ENCODE measurements around the gene PITPNC1.
A peak's percentile ranks its signal among the peaks of the same experiment; 100 is the strongest.

Gene PITPNC1

DNA sequence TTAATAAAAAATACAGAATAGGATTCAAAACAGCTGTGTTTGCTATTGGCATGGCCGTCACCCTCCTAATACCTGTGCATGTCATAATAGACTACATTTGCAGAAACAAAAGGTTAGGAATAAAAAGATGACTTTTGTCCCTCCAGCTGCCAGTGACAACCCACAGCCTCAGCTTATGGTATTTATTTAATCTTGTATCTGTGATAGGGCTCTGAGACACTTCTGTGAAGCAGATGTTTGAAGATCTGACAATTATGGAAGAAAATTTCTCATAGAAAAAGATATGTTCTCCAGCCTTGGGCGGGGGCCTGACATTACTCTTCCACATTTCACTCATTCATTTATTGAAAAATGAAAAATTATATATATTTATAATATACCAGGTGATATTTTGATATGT is 62.2 kb downstream of the PITPNC1 start:
- DNase-seq (ENCODE audit: low read depth, low spot score): no peak
- no peak overlapping the region for H3K4me3 ChIP-seq (ENCODE audit: low read depth, low read length)
- POLR2A ChIA-PET: no interaction called here
- CTCF ChIA-PET: interaction anchor here (1.0 to 3.3 kb wide), 2 partner anchors 36 to 53 kb away, joined by 3 to 13 read pairs; no protein-coding TSS in a partner anchor
- TF ChIP-seq CTCF (IDR thresholded peaks at IDR 0.05; ENCODE audit: insufficient read depth, low read length, missing control alignments): no peak

DNA sequence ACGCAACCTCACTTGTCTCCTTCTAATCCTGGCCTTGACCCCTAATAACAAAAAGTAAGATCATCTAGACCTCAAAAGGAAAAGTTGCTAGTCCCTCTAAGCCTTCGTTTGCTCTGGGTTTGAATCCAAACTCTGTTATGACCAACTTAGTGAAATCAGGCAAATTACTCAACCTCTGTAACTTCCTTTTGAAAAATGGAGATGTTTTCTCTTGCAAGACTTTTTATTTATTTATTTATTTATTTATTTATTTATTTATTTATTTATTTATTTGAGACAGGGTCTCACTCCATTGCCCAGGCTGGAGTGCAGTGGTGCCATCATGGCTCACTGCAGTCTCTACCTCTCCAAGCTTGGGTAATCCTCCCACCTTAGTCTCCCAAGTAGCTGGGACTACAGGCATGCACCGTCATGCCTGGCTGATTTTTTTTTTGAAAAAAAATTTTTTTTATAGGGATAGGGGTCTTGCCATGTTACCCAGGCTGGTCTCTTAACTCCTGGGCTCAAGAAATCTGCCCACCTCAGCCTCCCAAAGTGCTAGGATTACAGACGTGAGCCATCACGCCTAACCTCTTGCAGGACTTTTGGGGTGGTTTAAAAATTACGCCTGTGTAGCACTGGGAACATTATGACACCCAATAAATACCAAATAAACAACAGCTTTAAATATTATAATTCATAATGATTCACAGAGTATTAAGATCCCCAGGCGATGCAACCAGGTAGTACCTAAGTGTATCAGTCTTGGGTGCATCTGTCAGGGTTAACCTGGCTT is 63.4 kb downstream of the PITPNC1 start:
- no peak for DNase-seq (ENCODE audit: low read depth, low spot score)
- ChIA-PET POLR2A (interaction anchor here (1.3 kb wide), 1 partner anchor 51 kb away, joined by 3 read pairs; no protein-coding TSS in a partner anchor), CTCF (interaction anchor here (0.8 to 2.4 kb wide), 4 partner anchors 8 to 190 kb away, joined by 3 to 7 read pairs (median 4); no protein-coding TSS in a partner anchor)
- TF ChIP-seq CTCF (IDR thresholded peaks at IDR 0.05; ENCODE audit: insufficient read depth, low read length, missing control alignments): no peak
- peak overlapping the region; percentile 45; the same call in 1 of the 2 replicates for H3K4me3 ChIP-seq (ENCODE audit: low read depth, low read length)

DNA sequence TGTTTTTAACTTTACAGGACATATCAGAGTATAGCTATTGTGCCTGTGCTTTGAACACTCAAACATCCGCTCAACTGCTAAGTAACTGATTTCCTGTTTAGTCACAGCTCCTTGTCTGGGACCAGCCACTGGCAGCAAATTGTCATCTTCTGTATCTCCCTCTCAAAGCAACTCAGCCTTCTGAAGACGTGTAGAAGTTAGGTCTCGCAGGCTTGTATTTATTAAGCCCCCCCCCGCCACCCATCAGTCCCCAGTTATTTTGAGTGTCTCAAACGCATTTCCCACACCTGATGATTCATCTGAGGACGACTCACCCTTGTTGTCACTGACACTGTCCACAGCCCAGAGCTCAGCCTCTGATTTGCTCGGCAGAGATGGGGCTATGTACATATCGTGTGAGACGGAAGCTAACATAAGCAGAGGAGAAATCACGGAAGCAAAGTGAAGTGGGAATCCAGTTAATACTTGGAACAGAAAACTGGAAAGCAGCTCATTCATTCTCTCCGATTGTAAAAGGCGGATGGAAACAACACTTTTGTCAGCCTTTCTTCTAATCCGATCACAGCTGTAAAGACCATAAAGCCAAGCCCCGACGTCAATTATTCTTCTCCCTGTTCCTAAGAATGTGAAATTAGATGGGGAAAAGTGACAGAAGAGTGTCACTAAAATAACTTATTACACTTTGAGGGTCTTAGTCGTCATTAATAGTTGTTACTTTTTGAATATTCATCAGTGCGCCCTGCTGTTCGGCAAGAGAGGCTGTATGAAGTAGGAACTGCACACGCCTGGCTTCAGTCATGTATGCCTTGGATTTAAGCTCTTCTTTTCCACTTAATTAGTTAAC is 64.2 kb downstream of the PITPNC1 start:
- peak overlapping the region; percentile 45 for H3K4me3 ChIP-seq (ENCODE audit: low read depth, low read length)
- no peak for TF ChIP-seq CTCF (IDR thresholded peaks at IDR 0.05; ENCODE audit: insufficient read depth, low read length, missing control alignments)
- ChIA-PET POLR2A (interaction anchor here (0.9 to 1.3 kb wide), 2 partner anchors 10 to 52 kb away, joined by 3 read pairs; no protein-coding TSS in a partner anchor), CTCF (interaction anchor here (0.8 to 2.4 kb wide), 4 partner anchors 9 to 189 kb away, joined by 3 to 7 read pairs (median 4); no protein-coding TSS in a partner anchor)
- DNase-seq (ENCODE audit: low read depth, low spot score): no peak

DNA sequence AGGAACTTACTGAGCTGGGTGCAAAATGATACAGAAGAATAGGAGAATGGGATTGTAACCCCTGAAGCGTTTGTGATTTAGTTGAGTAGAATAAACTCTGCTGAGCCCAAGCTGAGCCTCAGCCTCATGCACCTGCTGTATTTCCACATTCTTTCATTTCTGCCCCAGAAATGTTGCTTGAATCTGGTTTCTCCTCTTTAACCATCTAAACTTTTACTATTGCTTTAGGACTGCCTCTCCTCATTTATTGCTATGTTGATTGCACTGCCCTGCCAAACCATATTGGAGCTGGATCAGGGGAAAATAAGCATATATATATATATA is 64.8 kb downstream of the PITPNC1 start:
- TF ChIP-seq CTCF (IDR thresholded peaks at IDR 0.05; ENCODE audit: insufficient read depth, low read length, missing control alignments): no peak
- H3K4me3 ChIP-seq (ENCODE audit: low read depth, low read length): peak overlapping the region; percentile 45; the same call in 1 of the 2 replicates
- POLR2A ChIA-PET: interaction anchor here (0.9 to 1.3 kb wide), 2 partner anchors 10 to 53 kb away, joined by 3 read pairs; no protein-coding TSS in a partner anchor
- DNase-seq (ENCODE audit: low read depth, low spot score): no peak
- CTCF ChIA-PET: interaction anchor here (1.0 to 2.4 kb wide), 3 partner anchors 33 to 63 kb away, joined by 3 to 7 read pairs (median 6); no protein-coding TSS in a partner anchor

DNA sequence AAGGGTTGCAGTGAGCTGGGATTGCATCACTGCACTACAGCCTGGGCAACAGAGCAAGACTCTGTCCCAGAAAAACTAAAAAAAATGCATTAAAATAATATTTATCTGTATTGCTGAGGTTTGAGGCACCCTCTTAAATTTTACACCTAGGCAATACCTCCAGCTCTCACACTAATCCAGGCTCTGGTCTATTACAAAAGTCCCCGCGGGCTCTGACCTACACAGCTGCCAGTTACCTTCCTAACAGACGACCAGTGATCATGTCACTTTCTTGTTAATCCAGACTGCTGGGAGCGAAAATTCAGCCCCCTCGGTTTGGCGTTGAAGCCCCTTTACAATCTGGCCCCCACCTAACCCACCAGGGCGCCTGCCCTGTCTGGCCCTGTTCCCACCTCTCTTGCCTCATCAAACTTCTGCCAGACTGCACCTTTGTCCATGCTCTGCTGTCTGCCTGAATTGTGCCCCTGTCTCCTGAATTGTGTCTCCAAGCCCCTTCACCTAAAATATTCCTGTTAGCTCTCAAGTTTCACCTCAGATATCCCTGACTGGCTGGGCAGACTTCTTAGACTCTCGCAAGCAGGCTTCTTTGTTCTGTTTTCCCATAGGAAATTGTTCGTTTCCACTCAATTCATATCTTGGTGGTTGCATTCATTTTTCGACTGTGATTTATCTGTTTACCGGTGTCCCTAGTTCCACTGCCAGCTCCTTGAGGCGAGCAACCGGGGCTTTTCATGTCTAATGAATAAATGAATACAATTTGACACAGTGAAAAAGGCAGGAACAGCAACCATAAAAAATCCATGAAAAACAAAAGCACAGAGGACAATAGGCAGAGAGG is 65.9 kb downstream of the PITPNC1 start:
- TF ChIP-seq CTCF (IDR thresholded peaks at IDR 0.05; ENCODE audit: insufficient read depth, low read length, missing control alignments): no peak
- no peak overlapping the region for H3K4me3 ChIP-seq (ENCODE audit: low read depth, low read length)
- POLR2A ChIA-PET: no interaction called here
- CTCF ChIA-PET: interaction anchor here (1.0 to 2.4 kb wide), 2 partner anchors 32 to 56 kb away, joined by 3 to 7 read pairs; no protein-coding TSS in a partner anchor
- DNase-seq (ENCODE audit: low read depth, low spot score): no peak
